ENCODE measurements around the gene SMOC1. TPM values are rescaled to one million over a fixed set of nuclear protein-coding genes. Genes with fewer than 3 reads are reported as not detected.

SMOC1 gene
- total RNA-seq, 2 experiments from 2014 or later: not detected

DNA sequence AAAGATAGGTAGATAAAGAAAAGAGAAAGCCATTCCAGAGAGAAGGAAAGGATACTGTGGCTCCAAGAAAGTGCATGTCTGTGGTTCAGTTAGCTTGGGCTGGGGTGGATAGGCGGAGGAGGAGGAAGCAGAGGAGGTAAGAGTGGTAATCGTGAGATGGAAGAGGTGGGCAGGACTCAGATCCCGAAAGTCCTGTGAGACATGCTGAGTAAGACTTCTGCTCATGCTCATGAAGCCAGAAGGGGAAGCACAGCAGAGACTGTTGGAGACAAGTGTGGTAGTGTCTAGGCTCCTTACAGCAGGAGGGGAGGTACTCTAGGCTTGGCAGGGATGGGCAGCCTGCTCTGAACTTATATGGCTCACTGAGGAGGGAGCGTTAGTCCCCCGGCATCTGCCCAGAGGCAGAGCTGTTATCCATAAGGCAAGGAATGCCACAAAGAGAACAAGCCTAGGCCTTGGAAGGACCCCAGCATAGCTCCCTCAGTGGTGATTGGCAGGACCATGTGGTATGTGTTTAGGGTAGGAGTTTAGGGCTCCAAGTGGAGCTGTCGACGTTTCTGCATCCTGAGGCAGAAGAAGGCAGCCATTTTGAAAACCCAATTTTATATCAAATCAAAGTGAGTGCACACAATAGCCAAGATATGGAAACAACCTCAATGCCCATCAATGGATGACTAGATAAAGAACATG is 135.3 kb downstream of the SMOC1 start:
- Mint-ChIP-seq H3K4me1 (ENCODE audit: low read depth) (peaks cover 6% of the 10 kb centered on the region), H3K36me3 (no peaks in the 10 kb centered on the region)

GRCh38 chr14:70018230-70018629 is 139.0 kb downstream of the SMOC1 start:
- Mint-ChIP-seq H3K9me3 (no peaks in the 10 kb centered on the region), H3K4me3 (no peak overlapping the region), H3K4me1 (ENCODE audit: low read depth) (peaks cover 6% of the 10 kb centered on the region), H3K36me3 (no peaks in the 10 kb centered on the region), H3K27ac (no peak overlapping the region), H3K27me3 (peaks cover 3% of the 10 kb centered on the region)
- POLR2A ChIA-PET: no interaction called here
- CTCF ChIA-PET: interaction anchor here (0.6 to 2.2 kb wide), 2 partner anchors 69 to 200 kb away, joined by 3 to 8 read pairs; no protein-coding TSS in a partner anchor
- intact Hi-C loops (cut with micrococcal nuclease): no loop called here
- no peak for DNase-seq

More for the DNA sequence above, 135.3 kb downstream of the SMOC1 start:
- Mint-ChIP-seq H3K27me3 (peaks cover 6% of the 10 kb centered on the region), H3K9me3 (no peaks in the 10 kb centered on the region), H3K4me3 (no peak overlapping the region), H3K27ac (no peak overlapping the region)
- POLR2A ChIA-PET: no interaction called here
- no peak for DNase-seq
- CTCF ChIA-PET: interaction anchor here (1.0 to 1.1 kb wide), 3 partner anchors 10 to 198 kb away, joined by 3 read pairs; no protein-coding TSS in a partner anchor
- intact Hi-C loops (cut with micrococcal nuclease): loop anchor here (5.0 kb wide), 1 partner anchor 197 kb away; no protein-coding TSS in a partner anchor

DNA sequence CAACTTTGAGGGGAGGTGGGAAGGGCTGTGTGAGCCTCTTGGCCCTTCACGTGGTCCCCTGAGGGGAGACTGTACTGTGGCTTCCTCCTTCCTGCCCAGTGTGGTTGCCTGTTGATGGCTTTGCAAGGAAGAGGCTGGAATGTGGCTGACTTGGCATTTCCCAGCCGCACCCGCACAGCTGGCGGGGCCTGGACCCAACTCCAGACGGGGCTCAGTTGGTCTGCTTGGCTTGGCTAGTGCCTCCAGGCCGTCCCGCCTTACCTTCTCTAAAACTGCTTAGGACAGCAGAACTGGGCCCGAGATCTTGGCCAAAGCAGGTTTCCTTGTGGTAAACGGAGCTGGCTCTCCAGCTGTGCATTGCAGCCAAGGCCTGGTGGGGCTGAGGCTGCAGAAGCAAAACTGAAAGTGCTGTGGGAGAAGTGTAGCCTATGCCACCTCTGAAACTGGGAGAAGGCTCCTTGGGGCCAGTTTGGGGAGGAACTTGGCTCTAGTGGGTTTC is 139.5 kb downstream of the SMOC1 start:
- peaks cover 3% of the 10 kb centered on the region for H3K27me3 Mint-ChIP-seq
- ChIA-PET POLR2A (no interaction called here), CTCF (interaction anchor here (0.6 to 2.2 kb wide), 3 partner anchors 10 to 200 kb away, joined by 3 to 11 read pairs (median 8); no protein-coding TSS in a partner anchor)
- H3K27ac Mint-ChIP-seq: no peak overlapping the region
- DNase-seq: no peak
- H3K4me3 Mint-ChIP-seq: no peak overlapping the region
- H3K36me3 Mint-ChIP-seq: no peaks in the 10 kb centered on the region
- no peaks in the 10 kb centered on the region for H3K9me3 Mint-ChIP-seq
- intact Hi-C loops (cut with micrococcal nuclease): no loop called here
- H3K4me1 Mint-ChIP-seq (ENCODE audit: low read depth): peaks cover 6% of the 10 kb centered on the region

- H3K4me3 Mint-ChIP-seq: no peak overlapping the region
- ChIA-PET POLR2A (no interaction called here), CTCF (interaction anchor here (0.7 to 2.2 kb wide), 4 partner anchors 9 to 201 kb away, joined by 3 to 11 read pairs (median 6); no protein-coding TSS in a partner anchor)
- intact Hi-C loops (cut with micrococcal nuclease): no loop called here
- no peaks in the 10 kb centered on the region for H3K36me3 Mint-ChIP-seq
- no peak for DNase-seq
- H3K27me3 Mint-ChIP-seq: peaks cover 3% of the 10 kb centered on the region
- no peaks in the 10 kb centered on the region for H3K9me3 Mint-ChIP-seq
- peaks cover 6% of the 10 kb centered on the region for H3K4me1 Mint-ChIP-seq (ENCODE audit: low read depth)
- H3K27ac Mint-ChIP-seq: no peak overlapping the region
These were observed 140.5 kb downstream of the SMOC1 start for GRCh38 chr14:70019695-70020094.

GRCh38 chr14:70020352-70021170 is 141.3 kb downstream of the SMOC1 start:
- Mint-ChIP-seq H3K36me3 (no peaks in the 10 kb centered on the region), H3K4me1 (ENCODE audit: low read depth) (peaks cover 6% of the 10 kb centered on the region), H3K4me3 (no peak overlapping the region), H3K27me3 (no peaks in the 10 kb centered on the region), H3K27ac (no peak overlapping the region), H3K9me3 (no peaks in the 10 kb centered on the region)
- no peak for DNase-seq
- CTCF ChIA-PET: interaction anchor here (1.1 to 2.2 kb wide), 3 partner anchors 8 to 202 kb away, joined by 3 to 11 read pairs (median 8); no protein-coding TSS in a partner anchor
- POLR2A ChIA-PET: no interaction called here
- intact Hi-C loops (cut with micrococcal nuclease): no loop called here

- no peaks in the 10 kb centered on the region for H3K27me3 Mint-ChIP-seq
- H3K4me3 Mint-ChIP-seq: no peak overlapping the region
- H3K4me1 Mint-ChIP-seq (ENCODE audit: low read depth): peaks cover 6% of the 10 kb centered on the region
- ChIA-PET CTCF (no interaction called here), POLR2A (no interaction called here)
- H3K27ac Mint-ChIP-seq: no peak overlapping the region
- intact Hi-C loops (cut with micrococcal nuclease): no loop called here
- no peak for DNase-seq
- H3K36me3 Mint-ChIP-seq: no peaks in the 10 kb centered on the region
- no peaks in the 10 kb centered on the region for H3K9me3 Mint-ChIP-seq
These were observed 142.5 kb downstream of the SMOC1 start for GRCh38 chr14:70021548-70022220.

DNA sequence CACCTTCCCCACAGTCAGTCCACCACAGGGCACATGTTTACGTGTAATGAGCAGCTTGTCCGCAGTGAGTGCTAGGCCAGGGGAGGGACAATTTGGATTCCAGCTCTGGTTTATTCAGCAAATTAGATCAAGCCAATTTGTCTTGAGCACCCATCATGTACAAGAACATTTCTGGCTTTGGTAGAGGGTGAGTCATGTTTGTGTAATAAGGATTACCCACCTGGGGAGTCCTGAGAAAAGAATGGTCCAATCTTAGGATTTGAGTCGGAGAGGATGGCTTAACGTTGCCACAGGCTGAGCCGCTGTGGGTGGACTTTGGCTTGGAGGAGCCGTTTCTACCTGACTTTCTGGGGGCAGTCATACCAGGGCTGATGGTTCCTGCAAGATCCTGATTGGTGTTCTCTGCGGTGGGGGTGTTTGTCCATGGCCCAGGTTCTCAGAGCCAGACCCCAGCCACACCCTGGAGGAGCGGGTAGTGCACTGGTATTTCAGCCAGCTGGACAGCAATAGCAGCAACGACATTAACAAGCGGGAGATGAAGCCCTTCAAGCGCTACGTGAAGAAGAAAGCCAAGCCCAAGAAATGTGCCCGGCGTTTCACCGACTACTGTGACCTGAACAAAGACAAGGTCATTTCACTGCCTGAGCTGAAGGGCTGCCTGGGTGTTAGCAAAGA is 143.7 kb downstream of the SMOC1 start:
- no peak for DNase-seq
- intact Hi-C loops (cut with micrococcal nuclease): no loop called here
- Mint-ChIP-seq H3K36me3 (no peaks in the 10 kb centered on the region), H3K9me3 (no peaks in the 10 kb centered on the region), H3K4me3 (no peak overlapping the region), H3K27ac (no peak overlapping the region), H3K4me1 (ENCODE audit: low read depth) (peaks cover 4% of the 10 kb centered on the region), H3K27me3 (no peaks in the 10 kb centered on the region)
- ChIA-PET CTCF (interaction anchor here (1.8 kb wide), 1 partner anchor 204 kb away, joined by 5 read pairs; no protein-coding TSS in a partner anchor), POLR2A (no interaction called here)

- ChIA-PET CTCF (interaction anchor here (1.8 kb wide), 2 partner anchors 205 to 206 kb away, joined by 5 to 7 read pairs; no protein-coding TSS in a partner anchor), POLR2A (no interaction called here)
- no peaks in the 10 kb centered on the region for H3K36me3 Mint-ChIP-seq
- H3K9me3 Mint-ChIP-seq: no peaks in the 10 kb centered on the region
- H3K27me3 Mint-ChIP-seq: no peaks in the 10 kb centered on the region
- intact Hi-C loops (cut with micrococcal nuclease): no loop called here
- DNase-seq: no peak
- H3K4me3 Mint-ChIP-seq: no peak overlapping the region
- H3K27ac Mint-ChIP-seq: no peak overlapping the region
- no peaks in the 10 kb centered on the region for H3K4me1 Mint-ChIP-seq (ENCODE audit: low read depth)
These were observed 144.7 kb downstream of the SMOC1 start for GRCh38 chr14:70023871-70024270.

DNA sequence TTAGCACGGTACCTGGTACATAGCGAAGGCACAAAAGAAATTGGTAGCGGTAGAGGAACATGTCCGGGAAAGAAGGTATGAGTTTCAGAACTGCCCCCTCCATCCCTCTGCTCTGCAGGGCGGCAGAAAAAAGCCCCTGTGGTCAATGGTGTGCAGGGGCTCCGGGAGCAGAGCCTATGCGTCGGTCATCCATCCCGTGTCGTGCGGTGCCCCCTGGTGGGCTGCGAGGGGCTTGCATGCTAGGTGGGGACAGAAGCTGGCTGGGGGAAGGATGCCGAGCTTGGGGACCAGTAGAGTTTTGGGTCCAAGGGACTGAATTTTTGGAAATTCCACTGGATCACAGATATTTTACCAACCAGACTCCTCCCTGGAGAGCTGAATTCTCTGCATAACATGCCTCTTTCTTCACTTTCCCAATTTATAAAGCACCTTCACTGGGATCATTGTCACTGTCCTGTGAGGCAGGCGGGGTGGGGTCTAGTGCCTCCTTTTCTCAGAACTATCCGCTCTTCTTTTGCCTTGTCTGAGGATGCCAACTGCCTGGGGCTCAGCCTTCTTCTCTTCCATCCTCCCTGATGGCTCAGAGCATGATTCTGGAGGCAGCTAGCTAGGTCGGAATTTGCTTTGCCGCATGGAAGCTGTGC is 148.7 kb downstream of the SMOC1 start:
- Mint-ChIP-seq H3K4me3 (no peak overlapping the region), H3K27me3 (no peaks in the 10 kb centered on the region), H3K36me3 (no peaks in the 10 kb centered on the region), H3K9me3 (no peaks in the 10 kb centered on the region), H3K27ac (no peak overlapping the region), H3K4me1 (ENCODE audit: low read depth) (no peaks in the 10 kb centered on the region)
- POLR2A ChIA-PET: no interaction called here
- CTCF ChIA-PET: interaction anchor here (0.5 to 3.2 kb wide), 40 partner anchors 8 to 764 kb away, joined by 3 to 65 read pairs (median 4); partner anchors contain the start of gene SMOC1
- intact Hi-C loops (cut with micrococcal nuclease): loop anchor here (1.0 to 5.0 kb wide), 2 partner anchors 210 to 296 kb away; no protein-coding TSS in a partner anchor
- DNase-seq: peak; percentile 77

DNA sequence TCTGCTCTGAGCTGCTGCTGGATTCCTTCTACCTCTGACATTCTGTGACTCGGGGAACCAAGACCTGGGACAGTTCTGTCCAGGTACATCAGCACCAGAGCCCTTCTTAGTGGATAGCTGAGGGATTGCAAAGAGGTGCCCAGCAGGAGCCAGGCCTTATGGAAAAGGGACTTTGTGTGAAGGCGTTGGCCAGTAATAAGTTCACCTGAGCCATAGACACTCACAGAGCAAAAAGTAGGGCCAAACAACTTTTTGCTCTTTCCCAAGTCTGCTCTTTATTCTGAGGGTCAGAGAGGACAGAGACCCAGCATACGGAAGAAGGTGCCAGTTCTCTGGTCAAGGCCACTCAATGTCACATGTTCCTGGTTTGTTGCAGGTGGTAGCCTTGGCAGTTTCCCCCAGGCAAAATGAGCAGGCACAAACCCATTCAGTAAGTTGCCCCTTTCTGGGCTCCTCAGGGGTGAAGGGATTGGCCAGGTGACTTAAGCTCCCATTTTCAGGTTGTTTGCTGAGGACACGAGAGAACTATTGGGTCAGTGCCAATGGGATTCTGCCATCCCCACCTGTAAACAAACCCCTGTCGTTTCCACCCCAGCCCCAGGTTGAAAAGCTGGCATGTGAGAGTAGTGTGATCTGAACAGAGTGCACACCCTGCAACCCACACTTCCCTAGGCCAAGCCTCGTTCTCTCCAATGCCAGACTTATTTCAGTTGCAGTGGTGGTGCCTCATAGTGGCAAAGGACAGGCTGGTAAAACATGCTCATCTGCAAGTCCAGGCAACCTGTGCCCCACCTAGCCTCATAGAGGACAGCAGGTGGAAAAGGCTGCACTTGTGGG is 150.3 kb downstream of the SMOC1 start:
- Mint-ChIP-seq H3K27ac (no peak overlapping the region), H3K9me3 (no peaks in the 10 kb centered on the region), H3K4me3 (no peak overlapping the region), H3K4me1 (ENCODE audit: low read depth) (no peaks in the 10 kb centered on the region), H3K36me3 (no peaks in the 10 kb centered on the region), H3K27me3 (peaks cover 2% of the 10 kb centered on the region)
- DNase-seq: no peak
- ChIA-PET CTCF (interaction anchor here (1.4 to 3.2 kb wide), 9 partner anchors 10 to 445 kb away, joined by 4 to 65 read pairs (median 8); partner anchors contain the start of gene SMOC1), POLR2A (no interaction called here)
- intact Hi-C loops (cut with micrococcal nuclease): loop anchor here (5.0 kb wide), 1 partner anchor 297 kb away; no protein-coding TSS in a partner anchor
